Activated T-helper 17 cell treated with anti-CD3 and anti-CD28 coated beads, Interleukin-2, amount 50 U/mL, for 72 hours (primary cell): ENCODE data around the gene FEZF2. TPM values are rescaled to one million over a fixed set of nuclear protein-coding genes. Genes with fewer than 3 reads are reported as not detected.

Source experiments
- ATAC-seq: fragments of 150-1000 bp; cut with Tn5 transposase; replicated peaks from 2 replicates; pipeline ENCODE4 v1.10.0; 2021; ENCODE audit warnings: mild to moderate bottlenecking, moderate library complexity
- H3K27ac Mint-ChIP-seq: one replicate; pipeline ENCODE4 v1.8.0; 2022; ENCODE audit warnings: mixed read lengths
- H3K27me3 Mint-ChIP-seq: one replicate; pipeline ENCODE4 v1.8.0; 2022; ENCODE audit warnings: mixed read lengths
- H3K36me3 Mint-ChIP-seq: one replicate; pipeline ENCODE4 v1.8.0; 2022; ENCODE audit warnings: low read depth, mild to moderate bottlenecking, mixed read lengths
- H3K4me1 Mint-ChIP-seq: one replicate; pipeline ENCODE4 v1.8.0; 2022; ENCODE audit warnings: mixed read lengths
- H3K4me3 Mint-ChIP-seq: one replicate; pipeline ENCODE4 v1.8.0; 2022; ENCODE audit warnings: mild to moderate bottlenecking, mixed read lengths
- H3K9me3 Mint-ChIP-seq: one replicate; pipeline ENCODE4 v1.8.0; 2022; ENCODE audit warnings: mixed read lengths
- total RNA-seq, 2 donors: library from RNA; stranded (reverse); gene quantifications; one replicate each; pipeline ENCODE4 v1.2.3, GENCODE V29; 2022

Gene FEZF2
- total RNA-seq, 2 donors from 2014 or later: not detected

GRCh38 chr3:62368290-62368704, 5.1 kb downstream of the FEZF2 start:
- no peak overlapping the region for H3K27ac Mint-ChIP-seq
- no peak for ATAC-seq
- no peaks in the 10 kb centered on the region for H3K4me1 Mint-ChIP-seq
- no peaks in the 10 kb centered on the region for H3K9me3 Mint-ChIP-seq
- H3K27me3 Mint-ChIP-seq: peaks cover 57% of the 10 kb centered on the region
- no peak overlapping the region for H3K4me3 Mint-ChIP-seq
- H3K36me3 Mint-ChIP-seq: no peaks in the 10 kb centered on the region

- Mint-ChIP-seq H3K36me3 (no peaks in the 10 kb centered on the region), H3K27ac (no peak overlapping the region), H3K27me3 (peaks cover 57% of the 10 kb centered on the region), H3K9me3 (no peaks in the 10 kb centered on the region), H3K4me1 (no peaks in the 10 kb centered on the region), H3K4me3 (no peak overlapping the region)
- no peak for ATAC-seq
Observed at GRCh38 chr3:62367763-62368195, 5.6 kb downstream of the FEZF2 start.

GRCh38 chr3:62366126-62366484, 7.2 kb downstream of the FEZF2 start:
- Mint-ChIP-seq H3K4me3 (no peak overlapping the region), H3K27me3 (peaks cover 53% of the 10 kb centered on the region), H3K4me1 (no peaks in the 10 kb centered on the region), H3K27ac (no peak overlapping the region), H3K9me3 (no peaks in the 10 kb centered on the region), H3K36me3 (no peaks in the 10 kb centered on the region)
- ATAC-seq: no peak

DNA sequence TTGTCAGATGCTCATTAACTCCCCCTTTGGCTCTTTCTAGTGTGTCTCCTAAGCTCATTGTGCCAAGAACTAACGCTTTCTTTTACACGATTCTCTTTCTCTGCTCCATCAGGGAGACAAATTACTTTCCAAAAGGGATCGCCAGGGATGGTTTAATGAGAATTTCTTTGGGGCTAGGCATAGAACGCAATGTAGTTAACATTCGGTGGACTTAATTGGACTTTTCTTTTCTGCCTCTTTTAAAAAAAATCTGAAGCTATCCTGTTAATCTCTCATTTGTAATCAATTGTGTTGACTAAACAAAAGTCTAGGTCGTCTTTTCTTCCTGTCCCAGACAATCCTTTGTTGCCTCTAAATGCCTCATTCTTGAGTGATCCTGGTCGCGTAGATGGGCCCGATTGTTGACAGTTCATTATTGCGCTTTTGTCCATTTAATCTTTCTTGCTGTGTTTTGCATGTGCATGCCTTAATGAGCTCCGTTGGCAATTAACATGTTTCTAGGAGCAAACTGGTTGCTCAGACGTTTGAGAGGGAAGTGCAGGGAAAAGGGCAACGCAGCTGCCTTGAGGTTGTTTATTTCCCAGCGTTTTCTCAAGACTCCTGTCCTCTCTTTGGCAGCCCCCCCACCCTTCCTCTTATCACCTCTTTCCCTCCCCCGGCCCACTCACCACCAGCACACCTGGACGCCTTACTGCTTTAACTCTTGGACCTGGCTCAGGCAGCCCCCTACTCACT, 7.8 kb downstream of the FEZF2 start:
- Mint-ChIP-seq H3K9me3 (no peaks in the 10 kb centered on the region), H3K4me1 (no peaks in the 10 kb centered on the region), H3K4me3 (no peak overlapping the region), H3K36me3 (no peaks in the 10 kb centered on the region), H3K27ac (no peak overlapping the region), H3K27me3 (peaks cover 47% of the 10 kb centered on the region)
- no peak for ATAC-seq

DNA sequence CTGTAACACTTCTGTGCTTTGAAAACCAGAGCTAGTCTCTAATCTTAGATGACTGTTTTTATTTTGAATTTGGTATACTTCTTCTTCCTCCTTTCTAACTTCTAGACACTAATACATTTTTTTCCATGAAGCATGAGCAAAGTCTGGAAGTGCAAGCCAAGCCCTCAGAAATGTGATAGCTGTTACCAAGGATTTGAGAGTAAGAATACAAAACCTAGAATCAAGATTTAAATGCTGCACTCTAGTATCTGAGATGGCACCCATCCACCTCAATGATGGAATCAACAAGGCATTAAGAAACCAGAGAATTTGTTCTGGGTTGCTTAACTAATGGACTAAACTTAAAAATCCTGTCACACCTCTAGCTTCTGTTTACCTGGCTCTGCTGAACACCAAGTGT, 9.2 kb downstream of the FEZF2 start:
- ATAC-seq: no peak
- Mint-ChIP-seq H3K4me3 (no peak overlapping the region), H3K4me1 (no peaks in the 10 kb centered on the region), H3K27me3 (peaks cover 37% of the 10 kb centered on the region), H3K36me3 (no peaks in the 10 kb centered on the region), H3K27ac (no peak overlapping the region), H3K9me3 (no peaks in the 10 kb centered on the region)

- Mint-ChIP-seq H3K27ac (no peak overlapping the region), H3K36me3 (no peaks in the 10 kb centered on the region), H3K9me3 (no peaks in the 10 kb centered on the region), H3K4me1 (no peaks in the 10 kb centered on the region), H3K27me3 (peaks cover 30% of the 10 kb centered on the region), H3K4me3 (no peak overlapping the region)
- no peak for ATAC-seq
Observed at GRCh38 chr3:62363275-62363674, 10.1 kb downstream of the FEZF2 start.

GRCh38 chr3:62361824-62362223, 11.5 kb downstream of the FEZF2 start:
- Mint-ChIP-seq H3K4me3 (no peak overlapping the region), H3K27ac (no peak overlapping the region), H3K27me3 (peaks cover 16% of the 10 kb centered on the region), H3K4me1 (no peaks in the 10 kb centered on the region), H3K9me3 (no peaks in the 10 kb centered on the region), H3K36me3 (no peaks in the 10 kb centered on the region)
- no peak for ATAC-seq

GRCh38 chr3:62361261-62361660, 12.1 kb downstream of the FEZF2 start:
- no peak for ATAC-seq
- Mint-ChIP-seq H3K36me3 (no peaks in the 10 kb centered on the region), H3K27me3 (peaks cover 12% of the 10 kb centered on the region), H3K4me3 (no peak overlapping the region), H3K9me3 (no peaks in the 10 kb centered on the region), H3K27ac (no peak overlapping the region), H3K4me1 (no peaks in the 10 kb centered on the region)

DNA sequence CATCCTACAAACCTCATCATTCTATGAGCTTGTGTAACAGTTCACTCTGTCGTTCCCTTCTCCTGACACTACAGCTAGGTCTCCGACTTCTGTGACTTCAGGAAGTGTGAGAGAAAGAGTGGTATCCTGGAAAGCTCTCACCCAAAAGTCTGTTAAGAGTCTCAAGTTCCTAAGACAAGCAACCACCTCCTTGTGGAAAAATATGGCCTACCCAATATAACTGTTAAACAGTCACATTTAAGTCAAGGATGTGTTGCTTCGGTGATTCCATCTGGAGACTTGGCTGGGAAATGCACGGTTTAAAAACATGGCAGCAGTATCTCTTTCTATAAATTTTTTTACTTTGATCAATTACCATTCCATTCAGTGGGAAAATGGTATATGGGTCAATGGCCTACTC, 13.8 kb downstream of the FEZF2 start:
- ATAC-seq: no peak
- Mint-ChIP-seq H3K4me1 (no peaks in the 10 kb centered on the region), H3K9me3 (no peaks in the 10 kb centered on the region)

DNA sequence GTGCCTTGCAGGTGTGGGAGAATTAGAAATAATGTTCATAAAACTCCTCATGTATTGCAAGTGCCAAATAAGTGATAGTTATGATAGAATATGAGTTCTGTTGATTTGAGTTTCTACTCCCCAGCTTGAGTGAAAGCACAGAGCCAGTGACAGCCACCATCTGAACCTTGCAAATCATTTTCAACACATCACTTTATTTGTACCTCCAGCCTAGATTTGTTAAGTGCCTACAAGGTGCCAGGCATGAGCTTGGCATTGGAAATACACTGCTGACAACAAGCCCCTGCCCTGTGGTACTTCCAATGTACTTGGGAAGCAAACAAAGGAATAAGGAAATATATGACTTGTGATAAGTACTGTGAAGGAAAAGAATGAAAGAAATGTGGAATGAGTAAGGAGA, 17.0 kb downstream of the FEZF2 start:
- Mint-ChIP-seq H3K27ac (no peak overlapping the region), H3K4me1 (no peaks in the 10 kb centered on the region), H3K27me3 (no peaks in the 10 kb centered on the region), H3K36me3 (no peaks in the 10 kb centered on the region), H3K4me3 (no peak overlapping the region), H3K9me3 (no peaks in the 10 kb centered on the region)
- no peak for ATAC-seq

More for the DNA sequence above, 13.8 kb downstream of the FEZF2 start:
- Mint-ChIP-seq H3K36me3 (no peaks in the 10 kb centered on the region), H3K4me3 (no peak overlapping the region), H3K27ac (no peak overlapping the region), H3K27me3 (no peaks in the 10 kb centered on the region)

- Mint-ChIP-seq H3K27ac (no peak overlapping the region), H3K27me3 (peaks cover under 1% of the 10 kb centered on the region), H3K4me3 (no peak overlapping the region), H3K4me1 (no peaks in the 10 kb centered on the region), H3K9me3 (no peaks in the 10 kb centered on the region), H3K36me3 (no peaks in the 10 kb centered on the region)
- no peak for ATAC-seq
Observed at GRCh38 chr3:62355703-62356102, 17.6 kb downstream of the FEZF2 start.

DNA sequence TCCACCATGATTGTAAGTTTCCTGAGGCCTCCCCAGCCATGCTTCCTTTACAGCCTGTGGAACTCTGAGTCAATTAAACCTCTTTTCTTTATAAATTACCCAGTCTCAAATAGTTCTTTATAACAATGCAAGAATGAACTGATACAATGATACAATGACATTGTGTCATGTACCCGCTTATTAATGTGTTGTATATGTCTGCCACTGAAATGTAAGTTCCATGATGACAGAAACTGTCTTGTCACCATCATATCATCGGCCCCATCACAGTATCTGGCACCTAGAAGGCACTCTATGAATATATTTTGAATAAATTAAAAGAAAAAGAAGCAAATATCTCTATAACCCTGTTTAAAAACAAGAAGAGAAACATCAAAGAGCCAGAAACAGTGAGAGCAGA, 29.6 kb downstream of the FEZF2 start:
- H3K4me3 Mint-ChIP-seq: no peak overlapping the region
- peaks cover 16% of the 10 kb centered on the region for H3K27me3 Mint-ChIP-seq
- H3K9me3 Mint-ChIP-seq: peaks cover 11% of the 10 kb centered on the region
- no peaks in the 10 kb centered on the region for H3K4me1 Mint-ChIP-seq
- no peaks in the 10 kb centered on the region for H3K36me3 Mint-ChIP-seq
- no peak overlapping the region for H3K27ac Mint-ChIP-seq
- no peak for ATAC-seq

GRCh38 chr3:62335196-62335595, 38.2 kb downstream of the FEZF2 start:
- Mint-ChIP-seq H3K27ac (no peak overlapping the region), H3K27me3 (peaks cover under 1% of the 10 kb centered on the region), H3K4me1 (no peaks in the 10 kb centered on the region), H3K4me3 (no peak overlapping the region), H3K9me3 (no peaks in the 10 kb centered on the region), H3K36me3 (peaks cover 20% of the 10 kb centered on the region)
- no peak for ATAC-seq

DNA sequence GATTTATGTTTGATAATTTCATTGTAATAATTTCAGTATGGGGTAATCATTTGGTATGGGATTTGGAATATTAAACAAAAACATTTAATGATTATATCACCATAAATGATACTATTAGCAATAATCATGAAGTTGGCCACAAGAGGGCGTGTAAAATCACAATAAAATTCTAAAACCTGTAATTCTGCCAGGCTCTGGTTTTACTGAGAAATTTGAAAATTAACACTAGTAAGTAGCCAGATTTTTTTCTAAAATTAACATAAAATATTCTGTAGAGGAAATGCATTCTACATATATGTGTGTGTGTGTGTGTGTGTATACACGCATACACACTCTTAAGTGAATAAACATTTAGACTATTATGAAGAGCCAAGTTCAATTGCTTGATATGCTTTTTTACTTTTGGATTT, 40.5 kb downstream of the FEZF2 start:
- H3K4me3 Mint-ChIP-seq: no peak overlapping the region
- H3K9me3 Mint-ChIP-seq: no peaks in the 10 kb centered on the region
- ATAC-seq: no peak
- peaks cover 24% of the 10 kb centered on the region for H3K36me3 Mint-ChIP-seq
- no peaks in the 10 kb centered on the region for H3K4me1 Mint-ChIP-seq
- no peak overlapping the region for H3K27ac Mint-ChIP-seq
- H3K27me3 Mint-ChIP-seq: peaks cover 3% of the 10 kb centered on the region

- Mint-ChIP-seq H3K9me3 (no peaks in the 10 kb centered on the region), H3K27ac (no peak overlapping the region), H3K4me1 (no peaks in the 10 kb centered on the region), H3K27me3 (peaks cover 3% of the 10 kb centered on the region), H3K36me3 (peaks cover 26% of the 10 kb centered on the region), H3K4me3 (no peak overlapping the region)
- peak; percentile 23 for ATAC-seq
Observed at GRCh38 chr3:62332017-62332416, 41.3 kb downstream of the FEZF2 start.

- H3K27me3 Mint-ChIP-seq: peaks cover 3% of the 10 kb centered on the region
- H3K36me3 Mint-ChIP-seq: peaks cover 44% of the 10 kb centered on the region
- no peak for ATAC-seq
- no peak overlapping the region for H3K4me3 Mint-ChIP-seq
- no peaks in the 10 kb centered on the region for H3K4me1 Mint-ChIP-seq
- H3K27ac Mint-ChIP-seq: no peak overlapping the region
- no peaks in the 10 kb centered on the region for H3K9me3 Mint-ChIP-seq
Observed at GRCh38 chr3:62329971-62330370, 43.4 kb downstream of the FEZF2 start.
